AG08396 (cell line): ENCODE measurements around the gene CSNK1D.

ENCODE experiments used
- DNase-seq: peaks from one replicate; pipeline ENCODE4 v3.0.0; 2012; ENCODE audit warnings: low spot score, mixed read lengths

The CSNK1D gene

DNA sequence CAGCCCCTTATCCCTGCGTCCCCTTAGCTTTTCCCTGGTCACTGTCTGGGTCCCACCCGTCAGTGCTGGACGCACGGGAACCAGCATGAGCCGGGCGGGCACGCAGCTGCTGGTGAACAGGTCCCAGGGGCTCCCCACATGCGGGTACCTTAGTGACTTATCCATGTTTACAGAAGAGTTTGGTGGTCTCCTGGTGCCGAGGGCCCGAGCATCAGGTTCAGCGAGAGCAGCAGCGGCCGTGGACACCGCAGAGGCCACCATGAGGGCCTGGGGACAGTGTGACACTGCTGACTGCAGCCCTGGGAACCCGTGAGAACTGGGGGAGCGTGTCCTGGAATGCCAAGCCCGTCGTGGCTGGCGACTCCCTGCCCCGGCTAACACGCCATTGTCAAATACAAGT is 37.4 kb upstream of the CSNK1D start:
- DNase-seq: no peak

GRCh38 chr17:82309656-82310570 is 36.4 kb upstream of the CSNK1D start:
- DNase-seq: no peak

DNA sequence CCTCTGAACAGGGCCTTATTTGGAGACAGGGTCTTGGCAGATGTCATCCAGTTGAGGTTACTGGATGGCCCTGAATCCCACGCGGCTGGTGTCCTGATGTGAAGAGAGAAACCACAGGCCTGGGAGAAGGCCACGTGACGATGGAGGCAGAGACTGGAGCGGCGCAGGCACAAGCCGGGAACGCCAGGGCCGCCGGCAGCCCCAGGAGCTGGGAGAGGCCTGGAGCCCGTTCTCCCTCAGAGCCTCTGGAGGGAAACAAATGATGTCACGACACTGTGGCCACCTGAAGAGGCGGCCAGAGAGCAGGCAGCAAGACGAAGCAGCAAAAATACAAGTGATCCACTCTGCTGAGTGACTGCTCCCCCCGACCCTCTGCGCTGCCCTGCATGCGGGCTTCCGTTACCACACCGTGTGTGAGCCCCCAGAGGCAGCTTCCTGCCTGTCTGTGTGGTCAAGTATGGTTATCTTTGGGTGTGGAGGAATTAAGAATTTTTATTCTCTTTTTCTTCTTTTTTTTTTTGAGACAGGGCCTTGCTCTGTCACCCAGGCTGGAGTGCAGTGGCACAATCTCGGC is 32.3 kb upstream of the CSNK1D start:
- no peak for DNase-seq

DNA sequence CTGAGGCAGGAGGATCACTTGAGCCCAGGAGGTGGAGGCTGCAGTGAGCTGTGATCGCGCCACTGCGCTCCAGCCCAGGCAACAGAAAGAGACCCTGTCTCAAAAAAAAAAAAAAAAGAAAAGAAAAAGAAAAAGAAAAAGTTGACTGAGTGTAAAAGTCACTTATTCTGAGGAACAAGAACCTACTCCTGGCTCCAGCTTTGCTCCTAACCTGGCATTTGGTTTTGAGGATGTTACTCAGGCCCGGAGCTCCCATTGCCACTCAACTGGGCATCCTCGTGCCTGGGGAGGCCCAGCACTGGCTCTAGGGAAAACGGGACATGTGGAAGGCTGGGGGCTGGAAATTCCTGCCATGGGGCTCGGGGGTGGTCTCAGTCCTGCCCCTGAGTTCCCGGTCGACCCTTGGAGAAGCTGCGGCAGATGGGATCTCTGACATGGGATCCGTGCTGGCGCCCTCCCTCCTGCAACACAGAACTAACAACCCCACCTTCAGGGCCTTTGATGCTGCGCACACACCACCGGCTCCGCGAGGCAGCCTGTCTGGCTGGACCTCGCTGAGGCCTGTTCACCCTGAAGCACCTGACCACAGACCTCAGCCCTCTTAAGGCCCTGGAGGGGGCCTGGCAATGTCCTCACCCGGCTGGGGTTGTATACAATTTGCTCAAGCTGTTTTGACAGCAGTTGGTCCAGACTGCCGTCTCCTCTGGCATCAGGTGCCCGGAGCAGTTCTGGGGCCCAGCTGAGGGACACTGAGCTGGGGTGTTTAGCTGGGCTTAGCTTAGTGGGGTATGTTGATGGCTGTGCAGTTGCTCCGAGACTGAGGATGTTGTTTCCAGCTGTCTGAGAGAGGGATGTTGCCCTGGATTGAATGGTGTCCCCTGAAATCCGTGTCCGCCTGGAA is 31.6 kb upstream of the CSNK1D start:
- DNase-seq: no peak

DNA sequence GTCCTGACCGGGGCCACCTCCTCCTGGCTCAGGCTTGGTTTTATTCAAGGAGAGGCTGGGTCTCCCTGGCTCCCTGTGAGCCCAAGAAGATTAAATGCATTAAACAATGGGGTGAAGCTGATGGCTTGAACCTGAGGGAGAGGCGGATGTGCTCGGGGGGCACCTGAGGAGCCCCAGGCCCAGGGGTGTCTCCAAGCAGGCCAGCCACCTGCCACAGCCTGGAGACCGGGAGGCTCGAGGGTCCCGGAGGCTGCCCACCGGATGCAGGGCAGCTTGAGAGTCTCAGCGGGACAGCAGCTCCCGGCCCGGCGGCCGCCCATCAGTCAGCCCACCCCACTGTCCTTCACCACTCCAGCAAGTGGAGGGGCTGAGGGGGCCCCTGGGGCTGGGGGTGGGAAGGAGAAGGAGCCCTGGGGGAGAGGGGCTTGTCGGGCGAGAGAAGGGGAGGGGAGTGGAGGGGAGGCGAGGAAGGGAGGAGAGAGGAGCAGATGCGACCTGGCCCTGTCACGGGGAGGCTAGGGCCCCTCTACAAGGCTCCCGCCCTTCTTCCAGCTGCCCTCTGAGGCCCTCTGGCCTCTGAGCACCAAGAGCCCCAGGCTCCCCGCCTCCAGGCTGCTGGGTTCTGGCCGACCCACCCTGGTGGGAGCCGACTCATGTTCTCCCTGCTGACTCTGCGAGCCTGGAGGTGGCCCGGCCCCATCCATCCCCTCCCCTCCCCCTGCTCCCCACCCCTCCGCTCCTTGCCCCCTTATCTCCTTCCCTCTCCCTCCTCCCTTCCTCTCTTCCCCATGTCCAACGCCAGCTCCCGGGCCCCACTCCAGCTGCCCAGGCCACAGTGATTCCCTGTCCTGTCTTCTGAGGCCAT is 30.7 kb upstream of the CSNK1D start:
- no peak for DNase-seq

DNA sequence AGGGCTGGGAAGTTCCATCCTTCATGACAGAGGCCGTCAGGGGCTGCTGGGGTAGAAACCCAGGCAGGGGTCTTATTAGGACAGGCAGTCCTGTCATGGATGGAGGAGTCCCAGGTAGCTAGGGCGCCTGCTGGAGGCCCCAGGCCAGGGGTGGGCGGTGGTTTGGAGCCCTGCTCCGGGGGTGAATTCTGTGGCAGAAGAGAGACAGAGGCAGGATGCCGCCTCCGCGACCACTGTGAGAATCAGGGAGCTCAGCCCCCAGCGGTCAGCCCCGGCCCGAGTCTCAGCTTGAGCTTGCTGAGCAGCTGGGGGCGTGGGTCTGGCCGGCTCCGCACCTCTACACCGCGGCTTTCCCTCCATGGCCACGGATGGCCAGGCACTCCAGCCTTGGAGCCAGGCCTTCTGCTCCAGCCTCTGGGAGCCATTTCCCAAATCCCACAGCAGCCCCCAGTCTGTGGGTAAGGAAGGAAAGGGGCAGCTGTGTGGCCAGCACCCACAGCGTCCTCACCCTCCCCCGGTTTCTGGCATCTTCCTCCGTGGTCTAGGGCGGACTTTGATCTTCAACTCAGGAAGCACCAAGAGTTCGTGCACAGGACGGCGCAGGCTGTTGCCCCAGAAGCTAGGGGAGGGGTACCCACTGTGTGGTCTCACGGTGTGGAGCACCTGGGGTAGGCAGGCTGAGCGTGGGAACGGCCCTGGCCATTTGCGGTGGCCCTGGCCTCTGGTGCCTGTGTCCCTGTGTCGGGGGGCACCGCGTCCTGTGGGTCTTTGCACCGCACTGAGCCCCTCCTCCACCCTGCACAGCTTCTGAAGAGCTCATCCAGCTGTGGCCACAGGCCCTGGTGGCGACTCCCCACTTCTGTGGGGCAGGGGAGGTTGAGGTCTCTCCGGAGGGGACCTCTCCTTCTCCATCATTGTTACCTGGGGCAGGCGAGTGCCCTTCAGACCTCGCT is 29.8 kb upstream of the CSNK1D start:
- DNase-seq: no peak

DNA sequence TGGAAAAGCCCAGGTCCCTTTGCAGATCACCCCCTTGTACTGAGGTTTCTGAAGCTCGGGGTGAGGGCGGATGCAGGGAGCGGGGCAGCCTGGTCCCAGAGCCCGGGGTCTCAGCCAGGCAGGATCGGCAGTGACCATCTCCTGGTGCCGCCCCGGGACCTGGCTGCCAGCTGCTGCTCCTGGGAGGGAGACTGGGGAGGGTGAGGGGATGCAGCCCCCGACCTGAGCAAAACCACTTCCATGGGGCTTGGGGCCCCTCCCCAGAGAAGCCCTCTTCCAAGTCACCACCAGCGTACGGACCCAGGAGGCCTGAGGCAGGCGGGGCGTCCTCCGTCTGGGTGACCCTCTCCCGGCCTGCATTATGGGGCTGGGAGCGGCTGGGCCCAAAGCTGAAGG is 29.1 kb upstream of the CSNK1D start:
- no peak for DNase-seq

GRCh38 chr17:82301916-82302567 is 28.5 kb upstream of the CSNK1D start:
- DNase-seq: no peak

GRCh38 chr17:82301300-82301915 is 27.9 kb upstream of the CSNK1D start:
- no peak for DNase-seq

DNA sequence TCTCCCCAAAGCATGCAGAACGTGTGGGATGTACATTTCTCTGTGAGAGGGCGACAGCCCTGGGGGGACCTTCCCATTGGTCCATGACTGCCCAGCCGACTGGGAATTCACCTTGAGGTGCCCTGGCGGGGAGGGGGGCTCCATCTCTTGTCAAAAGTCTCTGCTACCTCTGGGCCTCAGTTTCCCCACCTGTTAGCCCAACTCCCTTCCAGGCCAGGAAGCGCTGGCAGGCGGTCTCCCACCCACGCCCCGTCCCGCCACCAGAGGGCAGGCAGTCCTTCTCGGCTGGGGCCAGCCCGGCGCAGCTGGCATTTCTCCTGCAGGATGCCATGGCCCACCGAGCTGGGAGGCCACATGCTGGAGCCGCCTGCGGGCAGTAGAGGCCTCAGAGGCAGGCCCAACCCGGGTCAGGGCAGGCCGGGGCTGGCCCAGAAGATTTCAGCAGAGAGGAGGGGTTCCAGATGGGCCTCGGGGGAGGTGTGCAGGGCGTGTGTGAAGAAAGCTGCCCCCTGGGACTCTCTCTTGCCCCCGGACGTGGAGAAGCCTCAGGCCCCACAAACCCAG is 27.3 kb upstream of the CSNK1D start:
- peak; percentile 88 for DNase-seq

DNA sequence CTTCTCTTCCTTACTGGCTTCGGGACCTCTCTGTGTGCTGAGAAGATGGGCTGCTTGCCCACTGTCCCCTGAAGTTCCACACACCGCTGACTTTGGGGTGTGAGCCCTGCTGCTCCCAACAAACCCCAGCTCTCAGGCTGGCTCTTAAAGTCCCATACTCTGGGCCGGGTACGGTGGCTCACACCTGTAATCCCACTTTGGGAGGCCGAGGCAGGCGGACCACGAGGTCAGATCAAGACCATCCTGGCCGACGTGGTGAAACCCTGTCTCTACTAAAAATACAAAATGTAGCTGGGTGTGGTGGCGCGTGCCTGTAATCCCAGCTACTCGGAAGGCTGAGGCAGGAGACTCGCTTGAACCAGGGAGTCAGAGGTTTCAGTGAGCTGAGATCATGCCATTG is 26.7 kb upstream of the CSNK1D start:
- DNase-seq: no peak

DNA sequence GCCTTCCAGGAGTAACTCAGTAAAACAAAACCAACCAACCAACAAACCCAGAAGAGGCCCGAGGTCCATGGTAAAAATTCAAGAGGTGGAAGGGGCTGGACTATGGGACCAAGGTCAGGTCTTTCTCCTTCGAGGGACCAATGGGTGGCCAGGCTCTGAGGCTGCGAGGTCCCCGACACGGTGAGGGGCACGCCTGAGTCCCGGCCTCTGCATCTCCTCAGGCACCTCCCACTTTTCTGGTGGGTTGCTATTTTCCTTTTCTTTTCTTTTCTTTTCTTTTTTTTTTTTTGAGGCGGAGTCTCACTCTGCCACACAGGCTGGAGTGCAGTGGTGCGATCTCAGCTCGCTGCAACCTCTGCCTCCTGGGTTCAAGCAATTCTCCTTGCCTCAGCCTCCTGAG is 26.0 kb upstream of the CSNK1D start:
- DNase-seq: no peak

DNA sequence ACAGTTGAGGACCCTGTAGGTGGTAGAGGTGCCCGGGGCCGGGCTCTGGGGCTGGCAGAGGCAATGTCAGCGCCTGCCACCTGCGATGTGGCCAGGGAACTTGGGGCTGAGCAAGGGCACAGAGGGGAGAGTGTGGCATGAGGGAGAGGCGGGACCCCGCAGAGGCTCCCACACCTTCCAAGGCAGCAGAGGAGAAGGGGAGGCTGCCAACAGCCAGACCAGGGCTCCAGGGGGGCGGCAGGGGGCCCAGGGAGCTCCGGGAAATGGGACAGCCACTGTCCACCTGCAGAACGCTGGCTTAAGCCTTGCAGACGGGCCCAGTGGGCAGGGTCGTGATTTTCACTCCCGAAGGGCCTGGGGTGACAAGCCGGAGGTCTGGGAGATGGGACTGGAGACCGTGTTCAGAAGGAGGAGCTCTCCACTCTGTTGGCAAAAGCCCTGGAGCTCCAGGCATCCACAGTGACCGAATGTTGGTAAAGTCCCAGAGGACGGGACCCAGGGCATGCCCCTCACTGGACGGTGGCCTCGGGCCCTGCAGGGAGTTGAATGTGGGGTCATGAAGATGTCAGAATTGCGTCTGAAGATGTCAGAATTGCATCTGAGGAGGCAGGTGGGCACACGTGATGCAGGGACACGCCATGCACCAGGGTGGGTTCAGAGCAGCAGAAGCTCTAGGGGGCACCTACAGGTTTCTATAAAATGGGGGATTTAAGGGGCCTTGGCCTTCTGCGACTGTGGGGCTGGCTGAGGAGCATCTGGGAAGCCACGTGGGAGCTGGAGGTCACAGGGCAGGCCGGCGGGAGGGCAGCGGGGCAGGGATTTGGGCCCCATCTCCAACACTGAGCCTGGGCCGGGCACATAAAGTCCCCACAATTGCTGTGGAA is 25.3 kb upstream of the CSNK1D start:
- DNase-seq: peak; percentile 25

DNA sequence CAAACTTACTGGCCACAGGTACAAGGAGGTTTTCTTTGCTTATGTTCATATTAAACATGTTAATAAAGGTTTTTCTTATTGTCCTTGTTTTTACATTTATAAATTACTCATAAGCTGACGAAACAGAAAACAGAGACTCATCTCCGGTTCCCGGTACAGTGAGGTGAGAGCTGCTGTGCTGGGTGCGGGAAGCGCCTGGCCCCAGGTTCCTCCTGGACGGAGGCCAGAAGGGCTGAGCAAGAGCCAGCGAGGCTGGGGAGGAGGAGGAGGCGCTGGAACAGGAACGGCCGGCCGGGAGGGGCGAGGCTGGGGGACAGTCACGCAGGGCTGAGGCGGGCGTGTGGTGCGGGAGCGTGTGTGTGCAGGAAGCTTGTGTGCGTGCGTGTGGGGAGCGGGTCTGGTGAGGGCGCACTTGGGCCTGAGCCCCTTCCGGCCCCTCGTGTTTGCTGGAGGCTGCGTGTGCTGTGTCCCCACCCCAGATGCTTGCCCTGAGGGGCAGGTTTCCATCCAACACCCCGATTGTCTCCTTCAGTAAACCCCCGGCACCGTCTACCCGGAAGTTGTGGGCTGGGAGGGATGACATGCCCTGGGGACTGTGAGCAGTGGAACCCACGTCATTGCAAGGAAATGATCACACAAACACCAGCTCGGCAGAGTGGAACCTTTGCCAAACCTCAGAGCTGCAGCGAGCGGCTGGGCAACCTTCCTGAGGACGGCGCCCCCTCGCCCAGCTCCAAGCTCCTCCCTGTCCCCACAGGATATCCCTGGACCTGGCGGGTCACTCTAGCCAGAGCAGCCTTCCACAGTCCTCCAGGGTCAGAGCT is 24.4 kb upstream of the CSNK1D start:
- DNase-seq: peak; percentile 96

- DNase-seq: no peak
Measured at GRCh38 chr17:82297280-82297713, 23.8 kb upstream of the CSNK1D start.

DNA sequence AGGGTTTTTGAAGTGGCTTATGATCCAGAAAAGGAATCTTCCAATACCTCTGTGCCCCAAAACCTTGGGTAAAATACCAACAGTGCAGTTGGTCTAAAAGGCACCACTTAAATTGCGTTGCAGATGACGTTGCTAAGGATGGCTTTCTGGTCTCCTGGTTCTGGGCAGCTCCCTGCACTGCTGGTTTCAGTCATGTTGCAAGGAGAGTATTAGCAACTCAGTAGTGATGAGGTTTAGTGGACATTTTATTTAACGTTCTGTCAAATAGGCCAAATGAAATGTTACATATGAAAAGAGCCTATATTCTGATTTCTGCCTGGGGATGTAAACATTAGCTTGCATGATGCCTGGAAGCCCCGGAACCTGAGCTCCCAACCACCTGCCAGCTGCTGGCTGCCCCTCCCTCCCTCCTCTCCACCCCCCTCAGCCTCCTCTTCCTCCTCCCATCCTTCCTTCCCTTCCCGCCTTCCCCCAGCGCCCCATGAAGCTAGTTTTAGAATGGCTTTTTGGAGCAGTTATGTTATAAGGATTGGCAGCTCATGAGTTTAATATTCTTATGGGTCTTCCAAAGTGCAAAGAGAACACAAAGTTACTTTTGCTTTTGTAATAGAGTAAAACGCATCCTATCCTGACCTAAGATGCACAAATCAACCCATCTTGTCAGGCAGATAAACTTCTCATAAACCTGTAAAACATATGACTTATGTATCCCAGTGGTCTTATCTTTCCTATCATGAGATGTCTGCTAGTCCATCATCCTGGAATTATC is 23.2 kb upstream of the CSNK1D start:
- DNase-seq: no peak

DNA sequence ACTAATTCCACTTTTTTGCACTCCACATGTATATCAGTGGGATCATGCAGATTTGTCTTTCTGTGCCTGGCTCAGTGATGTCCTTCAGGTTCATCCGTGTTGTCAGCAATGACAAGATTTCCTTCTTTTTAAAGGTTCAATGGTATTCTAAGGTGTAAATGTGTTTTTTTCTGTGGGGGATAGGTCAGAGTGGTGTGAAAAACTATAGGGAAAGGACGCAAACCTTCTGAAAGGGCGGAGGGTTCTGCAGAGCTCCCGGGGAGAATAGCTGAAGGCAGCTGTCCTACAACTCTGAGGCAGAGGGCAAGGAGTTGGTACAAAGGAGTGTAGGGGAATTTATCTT is 21.9 kb upstream of the CSNK1D start:
- no peak for DNase-seq
